HepG2 (cell line): ENCODE results near the gene TTC6. TPM values are rescaled to one million over a fixed set of nuclear protein-coding genes. Genes with fewer than 3 reads are reported as not detected.

ENCODE experiments used
- AGO1 ChIP-seq: fragments of 200-400 bp; formaldehyde crosslinking; IDR thresholded peaks from 2 replicates; pipeline ENCODE4 v1.6.1; 2017; ENCODE audit warnings: mild to moderate bottlenecking, low read depth, low read length, moderate library complexity; ENCODE audit not compliant: poor library complexity, severe bottlenecking
- AHR ChIP-seq: IDR thresholded peaks from 2 replicates; pipeline ENCODE4 v1.6.1; 2018; ENCODE audit warnings: missing genetic modification reagents, missing compliant biosample characterization
- ATF1 ChIP-seq: IDR thresholded peaks from 2 replicates; pipeline ENCODE4 v1.6.1; 2016; ENCODE audit warnings: mild to moderate bottlenecking, control low read depth
- BORCS8-MEF2B ChIP-seq: sonication (generic); formaldehyde crosslinking; IDR thresholded peaks from 2 replicates; pipeline ENCODE4 v1.8.0; 2022; ENCODE audit warnings: mild to moderate bottlenecking, missing genetic modification reagents
- CBFB ChIP-seq: sonication (generic); formaldehyde crosslinking; IDR thresholded peaks from 2 replicates; pipeline ENCODE4 v1.4.0; 2020; ENCODE audit warnings: missing genetic modification reagents
- ETV6 ChIP-seq: sonication (generic); formaldehyde crosslinking; conservative IDR thresholded peaks from 2 replicates; pipeline ENCODE4 v1.4.0; 2020; ENCODE audit warnings: missing genetic modification reagents
- GATAD1 ChIP-seq: IDR thresholded peaks from 2 replicates; pipeline ENCODE4 v1.6.1; 2016; ENCODE audit warnings: missing genetic modification reagents, missing compliant biosample characterization
- HNRNPH1 ChIP-seq: fragments of 200-400 bp; formaldehyde crosslinking; optimal IDR thresholded peaks from 2 replicates; pipeline ENCODE3; 2017; ENCODE audit warnings: mild to moderate bottlenecking, low read depth, low read length
- MAFK ChIP-seq, 2 experiments: IDR thresholded peaks in 1 of 2; conservative IDR thresholded peaks in 1 of 2; 2 replicates each; pipeline ENCODE4 v1.6.1; 2011; ENCODE audit warnings: improper control_type of control experiment in 2 of 2, low read length in 2 of 2
- NFIB ChIP-seq: sonication (generic); formaldehyde crosslinking; IDR thresholded peaks from 2 replicates; pipeline ENCODE4 v1.9.0; 2021; ENCODE audit warnings: missing genetic modification reagents, mild to moderate bottlenecking, borderline replicate concordance
- NR2F6 ChIP-seq, 2 experiments: IDR thresholded peaks; 2 replicates each; pipeline ENCODE4 v1.6.1; 2016; ENCODE audit warnings: antibody characterized with exemption in 1 of 2, mild to moderate bottlenecking in 1 of 2
- SMYD3 ChIP-seq: sonication (generic); formaldehyde crosslinking; IDR thresholded peaks from 2 replicates; pipeline ENCODE4 v1.8.1; 2023; ENCODE audit warnings: mild to moderate bottlenecking, missing genetic modification reagents
- TBP ChIP-seq: sonication (generic); formaldehyde crosslinking; IDR thresholded peaks from 2 replicates; pipeline ENCODE4 v1.5.0; 2020; ENCODE audit warnings: missing genetic modification reagents
- ZNF547 ChIP-seq: sonication (generic); formaldehyde crosslinking; IDR thresholded peaks from 2 replicates; pipeline ENCODE4 v1.5.1; 2020; ENCODE audit warnings: mild to moderate bottlenecking, missing genetic modification reagents
- ZNF563 ChIP-seq: sonication (generic); formaldehyde crosslinking; IDR thresholded peaks from 2 replicates; pipeline ENCODE4 v1.8.0; 2022; ENCODE audit warnings: mild to moderate bottlenecking, moderate library complexity, missing genetic modification reagents
- ZNF605 ChIP-seq: sonication (generic); formaldehyde crosslinking; IDR thresholded peaks from 2 replicates; pipeline ENCODE4 v1.8.0; 2022; ENCODE audit warnings: mild to moderate bottlenecking, missing genetic modification reagents
- polyA plus RNA-seq, 8 experiments: library from polyadenylated mRNA; depleted of rRNA in 3 of 8; stranded (reverse) in 7 of 8; unstranded in 1 of 8; fragments of >200 nt; fragmentation: Illumina TruSeq in 4 of 8; extraction: Trizol in 4 of 8; gene quantifications; 2 replicates each; pipeline versions ENCODE4 v1.2.1 to v1.2.3, GENCODE V29; 2011 to 2016; ENCODE audit warnings: low read depth in 4 of 8, missing spikeins in 1 of 8, mixed read lengths in 1 of 8; ENCODE audit not compliant: insufficient read depth in 1 of 8
- total RNA-seq, 5 experiments: library from RNA; depleted of rRNA; stranded (reverse); fragments of >200 nt; fragmentation: Illumina TruSeq; extraction: Trizol; gene quantifications; 2 replicates each; pipeline ENCODE4 v1.2.3, GENCODE V29; 2016; ENCODE audit warnings: low read depth in 1 of 5
- TF ChIP-seq, protein P1 (sequence below): sonication (generic); formaldehyde crosslinking; IDR thresholded peaks from 2 replicates; pipeline ENCODE4 v1.4.0; 2020; ENCODE audit warnings: missing genetic modification reagents
- TF ChIP-seq, protein P2 (sequence below): IDR thresholded peaks from 2 replicates; pipeline ENCODE4 v1.6.1; 2018; ENCODE audit warnings: missing genetic modification reagents, mild to moderate bottlenecking, missing compliant biosample characterization
- TF ChIP-seq, protein P3 (sequence below): sonication (generic); formaldehyde crosslinking; IDR thresholded peaks from 2 replicates; pipeline ENCODE4 v1.5.0; 2020; ENCODE audit warnings: missing genetic modification reagents
- TF ChIP-seq, protein P4 (sequence below): sonication (generic); formaldehyde crosslinking; IDR thresholded peaks from 2 replicates; pipeline ENCODE4 v1.5.0; 2020; ENCODE audit warnings: missing genetic modification reagents, mild to moderate bottlenecking, borderline replicate concordance

TTC6 gene
- total and polyA plus RNA-seq, 2 of the 13 experiments (the other 11 are each of a cell fraction or from before 2014, with no cell fraction given): 9.3 to 27.4 TPM

DNA sequence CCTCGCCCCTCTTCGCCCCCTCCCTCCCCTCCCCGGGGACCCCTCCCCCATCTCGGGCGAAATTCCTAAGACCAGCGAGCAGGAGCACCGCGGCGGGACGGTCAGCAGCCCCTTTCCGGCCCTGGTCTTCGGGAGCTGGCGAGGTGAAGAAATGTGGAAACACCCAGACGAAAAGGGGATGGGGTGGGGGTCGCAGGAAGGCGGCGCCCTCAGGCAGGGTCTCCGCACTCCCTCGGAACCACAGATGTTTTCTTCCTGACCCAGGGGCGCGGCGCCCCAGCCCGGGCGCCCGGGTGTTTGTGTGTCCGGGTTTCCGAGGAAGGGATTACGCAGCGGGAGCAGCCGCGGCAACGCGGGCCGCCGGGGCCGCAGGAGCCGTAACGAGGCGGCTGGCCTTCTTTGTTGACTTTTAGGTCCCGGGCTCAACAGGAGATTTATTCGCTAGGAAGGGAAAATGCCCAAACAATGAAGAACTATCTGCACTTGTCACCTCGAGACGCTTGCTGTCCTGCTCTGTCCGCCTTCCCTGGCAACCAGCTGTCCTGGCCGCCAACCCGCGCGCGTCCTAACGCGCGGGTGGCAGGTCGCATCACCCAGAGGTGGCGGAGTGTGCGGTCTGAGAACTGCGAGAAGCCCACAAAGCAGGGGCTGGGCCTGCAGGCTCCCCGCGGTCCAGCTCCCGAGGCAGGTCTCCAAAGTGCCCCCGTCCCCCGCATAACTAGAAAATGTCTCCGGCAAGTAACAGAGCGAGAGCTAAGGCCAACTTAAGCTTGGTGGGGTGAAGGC is 7.4 kb upstream of the TTC6 start (continued):
- TF ChIP-seq, protein P1, sequence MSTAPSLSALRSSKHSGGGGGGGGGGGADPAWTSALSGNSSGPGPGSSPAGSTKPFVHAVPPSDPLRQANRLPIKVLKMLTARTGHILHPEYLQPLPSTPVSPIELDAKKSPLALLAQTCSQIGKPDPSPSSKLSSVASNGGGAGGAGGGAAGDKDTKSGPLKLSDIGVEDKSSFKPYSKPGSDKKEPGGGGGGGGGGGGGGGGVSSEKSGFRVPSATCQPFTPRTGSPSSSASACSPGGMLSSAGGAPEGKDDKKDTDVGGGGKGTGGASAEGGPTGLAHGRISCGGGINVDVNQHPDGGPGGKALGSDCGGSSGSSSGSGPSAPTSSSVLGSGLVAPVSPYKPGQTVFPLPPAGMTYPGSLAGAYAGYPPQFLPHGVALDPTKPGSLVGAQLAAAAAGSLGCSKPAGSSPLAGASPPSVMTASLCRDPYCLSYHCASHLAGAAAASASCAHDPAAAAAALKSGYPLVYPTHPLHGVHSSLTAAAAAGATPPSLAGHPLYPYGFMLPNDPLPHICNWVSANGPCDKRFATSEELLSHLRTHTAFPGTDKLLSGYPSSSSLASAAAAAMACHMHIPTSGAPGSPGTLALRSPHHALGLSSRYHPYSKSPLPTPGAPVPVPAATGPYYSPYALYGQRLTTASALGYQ (CRISPR knock-in tag): peak; percentile 56; the same call in 1 of the 2 replicates
- TF ChIP-seq, protein P2, sequence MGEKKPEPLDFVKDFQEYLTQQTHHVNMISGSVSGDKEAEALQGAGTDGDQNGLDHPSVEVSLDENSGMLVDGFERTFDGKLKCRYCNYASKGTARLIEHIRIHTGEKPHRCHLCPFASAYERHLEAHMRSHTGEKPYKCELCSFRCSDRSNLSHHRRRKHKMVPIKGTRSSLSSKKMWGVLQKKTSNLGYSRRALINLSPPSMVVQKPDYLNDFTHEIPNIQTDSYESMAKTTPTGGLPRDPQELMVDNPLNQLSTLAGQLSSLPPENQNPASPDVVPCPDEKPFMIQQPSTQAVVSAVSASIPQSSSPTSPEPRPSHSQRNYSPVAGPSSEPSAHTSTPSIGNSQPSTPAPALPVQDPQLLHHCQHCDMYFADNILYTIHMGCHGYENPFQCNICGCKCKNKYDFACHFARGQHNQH (CRISPR knock-in tag): peak; percentile 83
- TF ChIP-seq MAFK (conservative IDR thresholded peaks at IDR 0.05 in 1 of 2, IDR thresholded peaks at IDR 0.05 in 1 of 2; ENCODE audit: low read length in 2 of 2) (no peak), ZNF563 (CRISPR knock-in tag) (peak; percentile 97), HNRNPH1 (peak; percentile 71), ETV6 (CRISPR knock-in tag) (no peak; the same call in 1 of the 2 replicates), CBFB (CRISPR knock-in tag) (peak; percentile 75), NFIB (CRISPR knock-in tag) (no peak), GATAD1 (CRISPR knock-in tag) (no peak; the same call in 1 of the 2 replicates), ZNF605 (peak; percentile 91), AHR (CRISPR knock-in tag) (peak; percentile 71), BORCS8-MEF2B (CRISPR knock-in tag) (peak; percentile 72), ZNF547 (CRISPR knock-in tag) (peak; percentile 91), AGO1 (peak; percentile 96), TBP (CRISPR knock-in tag) (no peak), NR2F6 (IDR thresholded peaks at IDR 0.05) (no peak; the same call in 1 of the 2 replicates), NR2F6 (CRISPR knock-in tag; IDR thresholded peaks at IDR 0.05) (no peak), SMYD3 (peak; percentile 34; the same call in 1 of the 2 replicates), ATF1 (CRISPR knock-in tag) (no peak)
- TF ChIP-seq, protein P3, sequence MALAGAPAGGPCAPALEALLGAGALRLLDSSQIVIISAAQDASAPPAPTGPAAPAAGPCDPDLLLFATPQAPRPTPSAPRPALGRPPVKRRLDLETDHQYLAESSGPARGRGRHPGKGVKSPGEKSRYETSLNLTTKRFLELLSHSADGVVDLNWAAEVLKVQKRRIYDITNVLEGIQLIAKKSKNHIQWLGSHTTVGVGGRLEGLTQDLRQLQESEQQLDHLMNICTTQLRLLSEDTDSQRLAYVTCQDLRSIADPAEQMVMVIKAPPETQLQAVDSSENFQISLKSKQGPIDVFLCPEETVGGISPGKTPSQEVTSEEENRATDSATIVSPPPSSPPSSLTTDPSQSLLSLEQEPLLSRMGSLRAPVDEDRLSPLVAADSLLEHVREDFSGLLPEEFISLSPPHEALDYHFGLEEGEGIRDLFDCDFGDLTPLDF (CRISPR knock-in tag): peak; percentile 82; the same call in 1 of the 2 replicates
- TF ChIP-seq, protein P4, sequence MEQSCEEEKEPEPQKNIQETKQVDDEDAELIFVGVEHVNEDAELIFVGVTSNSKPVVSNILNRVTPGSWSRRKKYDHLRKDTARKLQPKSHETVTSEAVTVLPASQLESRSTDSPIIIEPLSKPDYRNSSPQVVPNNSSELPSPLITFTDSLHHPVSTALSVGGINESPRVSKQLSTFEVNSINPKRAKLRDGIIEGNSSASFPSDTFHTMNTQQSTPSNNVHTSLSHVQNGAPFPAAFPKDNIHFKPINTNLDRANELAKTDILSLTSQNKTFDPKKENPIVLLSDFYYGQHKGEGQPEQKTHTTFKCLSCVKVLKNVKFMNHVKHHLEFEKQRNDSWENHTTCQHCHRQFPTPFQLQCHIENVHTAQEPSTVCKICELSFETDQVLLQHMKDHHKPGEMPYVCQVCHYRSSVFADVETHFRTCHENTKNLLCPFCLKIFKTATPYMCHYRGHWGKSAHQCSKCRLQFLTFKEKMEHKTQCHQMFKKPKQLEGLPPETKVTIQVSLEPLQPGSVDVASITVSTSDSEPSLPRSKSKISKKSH (CRISPR knock-in tag): peak; percentile 25; the same call in 1 of the 2 replicates
